Fibroblast of skin of left biceps (primary cell): ENCODE results near the gene AHDC1.

Experiments
- DNase-seq, 2 experiments: peaks; one replicate each; pipeline ENCODE4 v3.0.0-alpha.2; 2013; ENCODE audit warnings: low read depth in 2 of 2

The AHDC1 gene

GRCh38 chr1:27584453-27584852, 19.5 kb downstream of the AHDC1 start:
- no peak for DNase-seq

- DNase-seq = no peak
Measured at GRCh38 chr1:27583479-27583878, 20.5 kb downstream of the AHDC1 start.

GRCh38 chr1:27581823-27582243, 22.1 kb downstream of the AHDC1 start:
- DNase-seq = no peak

GRCh38 chr1:27577504-27578188, 26.3 kb downstream of the AHDC1 start:
- no peak for DNase-seq

GRCh38 chr1:27576806-27577227, 27.1 kb downstream of the AHDC1 start:
- DNase-seq = no peak

- no peak for DNase-seq
Measured at GRCh38 chr1:27575840-27576331, 28.1 kb downstream of the AHDC1 start.

- DNase-seq = peak in 1 of 2 experiments; percentile 53
Measured at GRCh38 chr1:27574871-27575831, 28.8 kb downstream of the AHDC1 start.

GRCh38 chr1:27574001-27574781, 29.8 kb downstream of the AHDC1 start:
- DNase-seq = no peak

GRCh38 chr1:27572679-27573426, 31.1 kb downstream of the AHDC1 start:
- DNase-seq = no peak

GRCh38 chr1:27572019-27572678, 31.8 kb downstream of the AHDC1 start:
- no peak for DNase-seq

- no peak for DNase-seq
Measured at GRCh38 chr1:27571439-27572018, 32.4 kb downstream of the AHDC1 start.

GRCh38 chr1:27570784-27571183, 33.2 kb downstream of the AHDC1 start:
- DNase-seq = no peak

GRCh38 chr1:27570356-27570755, 33.6 kb downstream of the AHDC1 start:
- DNase-seq = no peak

GRCh38 chr1:27569506-27570291, 34.2 kb downstream of the AHDC1 start:
- no peak for DNase-seq

GRCh38 chr1:27569088-27569460, 34.9 kb downstream of the AHDC1 start:
- no peak for DNase-seq

- peak in 1 of 2 experiments; percentile 62 for DNase-seq
Measured at GRCh38 chr1:27568300-27569087, 35.5 kb downstream of the AHDC1 start.

- no peak for DNase-seq
Measured at GRCh38 chr1:27567971-27568299, 36.0 kb downstream of the AHDC1 start.

- no peak for DNase-seq
Measured at GRCh38 chr1:27567146-27567526, 36.8 kb downstream of the AHDC1 start.
